IMR-90 (cell line): ENCODE measurements around the gene CUTC. TPM values are rescaled to one million over a fixed set of nuclear protein-coding genes. Genes with fewer than 3 reads are reported as not detected.

Experiments used
- ATAC-seq: fragments of 200-7000 bp; cut with Tn5 transposase; 2 replicates; pipeline ENCODE4 v1.9.1; 2020; ENCODE audit warnings: low read depth, mild to moderate bottlenecking, moderate library complexity
- BruUV-seq: library from RNA; stranded (reverse); fragments of 400-500 nt; replicated peaks from 2 replicates; lab custom pipeline; 2021; lab: Mats Ljungman, UMichigan
- CTCF ChIA-PET: fragments of 300-600 bp; formaldehyde crosslinking; extraction: SDS; loops from one replicate; lab custom pipeline; 2021; ENCODE audit warnings: antibody characterized with exemption; lab: Yijun Ruan, JAX
- POLR2A ChIA-PET: fragments of 300-600 bp; sonication (Branson Sonifier 250); formaldehyde crosslinking; loops from one replicate; lab custom pipeline; 2022; ENCODE audit warnings: antibody characterized with exemption; ENCODE audit not compliant: unreplicated experiment; lab: Charles Lee
- DNase-seq: peaks from one replicate; pipeline ENCODE4 v3.0.0; 2013
- H2AFZ ChIP-seq: replicated peaks from 2 replicates; pipeline ENCODE3; 2013; ENCODE audit warnings: low read length, mild to moderate bottlenecking; ENCODE audit not compliant: poor library complexity
- H2AK5ac ChIP-seq: 2 replicates; pipeline ENCODE4 v1.6.1; 2013; ENCODE audit warnings: low read depth, low read length, inconsistent platforms
- H2AK9ac ChIP-seq: replicated peaks from 2 replicates; pipeline ENCODE3; 2013; ENCODE audit warnings: mild to moderate bottlenecking, low read depth, low read length, moderate library complexity; ENCODE audit not compliant: poor library complexity
- H2BK120ac ChIP-seq: 2 replicates; pipeline ENCODE4 v1.6.1; 2013; ENCODE audit warnings: low read depth, low read length, inconsistent platforms
- H2BK15ac ChIP-seq: 3 replicates; pipeline ENCODE4 v1.6.1; 2013; ENCODE audit warnings: low read depth, low read length, inconsistent platforms
- H2BK20ac ChIP-seq: 2 replicates; pipeline ENCODE4 v1.6.1; 2013; ENCODE audit warnings: low read depth, mild to moderate bottlenecking, inconsistent platforms, low read length, moderate library complexity
- H2BK5ac ChIP-seq: 2 replicates; pipeline ENCODE4 v1.6.1; 2013; ENCODE audit warnings: mild to moderate bottlenecking, low read depth, low read length, inconsistent platforms; ENCODE audit not compliant: poor library complexity, severe bottlenecking
- H3K14ac ChIP-seq: replicated peaks from 2 replicates; pipeline ENCODE4 v1.6.1; 2013; ENCODE audit warnings: low read depth, low read length, inconsistent platforms
- H3K18ac ChIP-seq: 2 replicates; pipeline ENCODE4 v1.6.1; 2013; ENCODE audit warnings: low read depth, low read length, control low read depth
- H3K23ac ChIP-seq: 2 replicates; pipeline ENCODE4 v1.6.1; 2013; ENCODE audit warnings: low read depth, low read length, inconsistent platforms
- H3K27ac ChIP-seq: 2 replicates; pipeline ENCODE4 v1.5.1; 2013; ENCODE audit warnings: mild to moderate bottlenecking, control low read depth, low read length; ENCODE audit not compliant: insufficient read depth
- H3K27me3 ChIP-seq: 2 replicates; pipeline ENCODE4 v1.6.1; 2013; ENCODE audit warnings: low read length; ENCODE audit not compliant: control insufficient read depth, insufficient read depth
- H3K36me3 ChIP-seq: 2 replicates; pipeline ENCODE4 v1.6.1; 2013; ENCODE audit warnings: low read length, mixed read lengths; ENCODE audit not compliant: control insufficient read depth, insufficient read depth
- H3K4ac ChIP-seq: 2 replicates; pipeline ENCODE4 v1.6.1; 2013; ENCODE audit warnings: low read depth, low read length, inconsistent platforms
- H3K4me1 ChIP-seq: 2 replicates; pipeline ENCODE4 v1.6.1; 2013; ENCODE audit warnings: low read length, mixed read lengths; ENCODE audit not compliant: control insufficient read depth, insufficient read depth
- H3K4me2 ChIP-seq: 2 replicates; pipeline ENCODE4 v1.6.1; 2013; ENCODE audit warnings: low read depth, mild to moderate bottlenecking, control low read depth, low read length, moderate library complexity
- H3K4me3 ChIP-seq: 2 replicates; pipeline ENCODE4 v1.5.1; 2013; ENCODE audit warnings: low read depth, mild to moderate bottlenecking, control low read depth, low read length, moderate library complexity; ENCODE audit not compliant: insufficient read depth
- H3K56ac ChIP-seq: 2 replicates; pipeline ENCODE4 v1.6.1; 2013; ENCODE audit warnings: low read length, inconsistent platforms; ENCODE audit not compliant: insufficient read depth; ENCODE audit errors: extremely low read depth
- H3K79me1 ChIP-seq, 2 experiments: 2 replicates each; pipeline ENCODE4 v1.6.1; 2013; ENCODE audit warnings: low read length in 2 of 2, inconsistent platforms in 1 of 2, low read depth in 1 of 2
- H3K9ac ChIP-seq: 2 replicates; pipeline ENCODE4 v1.6.1; 2013; ENCODE audit warnings: low read depth, low read length, control low read depth
- H3K9me1 ChIP-seq: 2 replicates; pipeline ENCODE4 v1.6.1; 2013; ENCODE audit warnings: low read length, inconsistent platforms; ENCODE audit not compliant: insufficient read depth
- H3K9me3 ChIP-seq: 2 replicates; pipeline ENCODE4 v1.6.1; 2013; ENCODE audit warnings: low read length; ENCODE audit not compliant: control insufficient read depth, insufficient read depth
- H4K20me1 ChIP-seq: 2 replicates; pipeline ENCODE4 v1.6.1; 2013; ENCODE audit warnings: low read length, inconsistent platforms; ENCODE audit not compliant: insufficient read depth
- H4K5ac ChIP-seq: 2 replicates; pipeline ENCODE4 v1.6.1; 2013; ENCODE audit warnings: mild to moderate bottlenecking, low read depth, low read length, control low read depth
- H4K8ac ChIP-seq, 2 experiments: 2 replicates each; pipeline ENCODE4 v1.6.1; 2013; ENCODE audit warnings: low read depth in 2 of 2, low read length in 2 of 2, control low read depth in 1 of 2, inconsistent platforms in 1 of 2
- H4K91ac ChIP-seq: 2 replicates; pipeline ENCODE4 v1.6.1; 2013; ENCODE audit warnings: low read depth, low read length, inconsistent platforms; ENCODE audit not compliant: insufficient read depth
- RAD21 ChIP-seq: IDR thresholded peaks from 2 replicates; pipeline ENCODE4 v1.6.1; 2012; ENCODE audit warnings: low read length, improper control_type of control experiment
- WGBS, 2 experiments: methylation state at CpG; one replicate each; pipeline versions ENCODE4 v1.1.5 to v1.1.7; 2013; ENCODE audit warnings: missing lambda C conversion rate in 2 of 2; ENCODE audit not compliant: insufficient read length in 1 of 2; ENCODE audit errors: extremely low coverage in 2 of 2; 5-methylcytosine and 5-hydroxymethylcytosine counted together
- dilution Hi-C: fragments of 300-500 bp; cut with HindIII; formaldehyde crosslinking; loops from one replicate; pipeline ENCODE4 v1.14.3; 2018; ENCODE audit warnings: low sequenced_read_pairs; ENCODE audit not compliant: unreplicated experiment
- in situ Hi-C: fragments of 300-500 bp; cut with MboI; formaldehyde crosslinking; loops from 3 replicates; pipeline ENCODE4 v1.14.3; 2019; ENCODE audit warnings: low sequenced_read_pairs, inconsistent platforms, mixed read lengths
- intact Hi-C: fragments of 100-400 bp; cut with micrococcal nuclease; formaldehyde crosslinking; loops from 2 replicates; pipeline ENCODE4 v1.10.0; 2022
- polyA plus RNA-seq, 3 experiments: library from polyadenylated mRNA; depleted of rRNA; stranded (reverse); fragments of >200 nt; gene quantifications; 2 replicates each; pipeline ENCODE4 v1.2.3, GENCODE V29; 2012; ENCODE audit warnings: low replicate concordance in 1 of 3
- total RNA-seq: library from RNA; depleted of rRNA; stranded (reverse); fragments of >200 nt; gene quantifications from 2 replicates; pipeline ENCODE4 v1.2.3, GENCODE V29; 2012
- TF ChIP-seq, protein P1 (sequence below): conservative IDR thresholded peaks from 2 replicates; pipeline ENCODE4 v1.5.1; 2012; ENCODE audit warnings: mild to moderate bottlenecking, low read depth, low read length, improper control_type of control experiment

The CUTC gene
- total and polyA plus RNA-seq, 2 of the 4 experiments (the other 2 are of a cell fraction) = 7.0 to 10.2 TPM

DNA sequence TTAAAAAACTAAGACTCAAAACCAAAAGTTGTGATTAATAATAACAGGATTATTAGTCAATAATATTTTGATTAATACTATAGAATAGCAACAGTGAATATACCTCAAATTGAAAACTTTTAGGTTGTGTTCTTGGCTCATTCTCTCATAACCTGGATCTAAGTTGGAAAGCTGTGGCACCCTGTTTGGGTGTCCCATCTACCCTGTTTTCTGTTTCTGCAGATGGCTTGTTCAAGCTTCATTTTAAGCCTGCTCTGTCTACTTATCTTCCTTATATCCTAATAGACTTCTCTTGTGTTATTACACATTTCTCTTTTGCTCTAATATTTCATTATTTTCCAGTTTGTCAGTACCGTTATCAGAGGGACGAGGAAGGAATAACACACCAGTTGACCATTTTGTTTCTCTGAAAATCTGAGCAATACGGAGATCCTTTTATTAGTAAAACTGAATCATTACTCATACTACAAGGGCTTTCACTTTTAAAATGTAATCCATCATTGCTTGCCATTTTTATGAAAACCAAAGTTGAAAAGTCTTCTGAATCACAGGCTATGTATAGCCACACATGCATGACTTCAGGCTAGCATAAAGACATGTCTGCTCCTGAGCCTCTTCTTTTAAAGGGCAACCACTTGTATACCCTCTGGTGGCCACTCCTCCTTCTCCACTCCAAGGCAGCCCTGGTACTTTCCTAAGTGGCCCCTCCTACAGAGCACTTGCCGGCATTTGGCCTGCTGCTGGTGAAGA is 22.4 kb upstream of the CUTC start:
- no peaks in the 10 kb centered on the region for H3K27me3 ChIP-seq
- no peak overlapping the region for H2AK5ac ChIP-seq
- no peak overlapping the region for H2BK120ac ChIP-seq
- ATAC-seq = peak; percentile 75
- H3K9ac ChIP-seq = no peak overlapping the region
- H3K79me1 ChIP-seq = peaks cover 3 to 9% of the 10 kb centered on the region in 2 experiments; a peak in 3 of 4 replicates
- H3K36me3 ChIP-seq = peaks cover 24% of the 10 kb centered on the region
- H3K9me3 ChIP-seq = no peaks in the 10 kb centered on the region
- no peak overlapping the region for H4K91ac ChIP-seq
- no TSS peak for BruUV-seq
- peak; percentile 73 for DNase-seq
- no peaks in the 10 kb centered on the region for H3K9me1 ChIP-seq
- no peak overlapping the region for H3K56ac ChIP-seq
- dilution Hi-C loops = no loop called here
- in situ Hi-C loops = loop anchor here (5.0 to 10.0 kb wide), 3 partner anchors 82 to 275 kb away; partner anchors contain the start of gene GOT1
- no peak overlapping the region for H2AFZ ChIP-seq
- peaks cover 11% of the 10 kb centered on the region; the same call in 1 of the 2 replicates for H3K4me1 ChIP-seq
- peak overlapping the region; percentile 98 for H2BK5ac ChIP-seq
- intact Hi-C loops = loop anchor here (2.0 to 5.0 kb wide), 2 partner anchors 89 to 277 kb away; partner anchors contain the start of genes GOT1 and SLC25A28
- CTCF ChIA-PET = interaction anchor here (0.6 to 1.2 kb wide), 4 partner anchors 28 to 273 kb away, joined by 3 to 6 read pairs (median 3); partner anchors contain the start of gene ENTPD7
- H3K4me3 ChIP-seq = no peak overlapping the region
- no peak overlapping the region for H3K4me2 ChIP-seq
- WGBS, 2 experiments = no CpG with 5 or more reads among the region's 4 CpGs
- POLR2A ChIA-PET = no interaction called here
- peak overlapping the region; percentile 49; the same call in 1 of the 2 replicates for H4K5ac ChIP-seq
- no peak overlapping the region for H2AK9ac ChIP-seq
- no peak overlapping the region for H3K23ac ChIP-seq
- no peaks in the 10 kb centered on the region for H4K20me1 ChIP-seq
- no peak overlapping the region for H4K8ac ChIP-seq
- H3K18ac ChIP-seq = peak overlapping the region; percentile 68; the same call in 1 of the 2 replicates
- H2BK15ac ChIP-seq = no peak overlapping the region
- H3K4ac ChIP-seq = no peak overlapping the region
- H2BK20ac ChIP-seq = no peak overlapping the region
- H3K14ac ChIP-seq = no peak overlapping the region
- peak overlapping the region; percentile 35; the same call in 1 of the 2 replicates for H3K27ac ChIP-seq
- TF ChIP-seq RAD21 = no peak
- TF ChIP-seq, protein P1, sequence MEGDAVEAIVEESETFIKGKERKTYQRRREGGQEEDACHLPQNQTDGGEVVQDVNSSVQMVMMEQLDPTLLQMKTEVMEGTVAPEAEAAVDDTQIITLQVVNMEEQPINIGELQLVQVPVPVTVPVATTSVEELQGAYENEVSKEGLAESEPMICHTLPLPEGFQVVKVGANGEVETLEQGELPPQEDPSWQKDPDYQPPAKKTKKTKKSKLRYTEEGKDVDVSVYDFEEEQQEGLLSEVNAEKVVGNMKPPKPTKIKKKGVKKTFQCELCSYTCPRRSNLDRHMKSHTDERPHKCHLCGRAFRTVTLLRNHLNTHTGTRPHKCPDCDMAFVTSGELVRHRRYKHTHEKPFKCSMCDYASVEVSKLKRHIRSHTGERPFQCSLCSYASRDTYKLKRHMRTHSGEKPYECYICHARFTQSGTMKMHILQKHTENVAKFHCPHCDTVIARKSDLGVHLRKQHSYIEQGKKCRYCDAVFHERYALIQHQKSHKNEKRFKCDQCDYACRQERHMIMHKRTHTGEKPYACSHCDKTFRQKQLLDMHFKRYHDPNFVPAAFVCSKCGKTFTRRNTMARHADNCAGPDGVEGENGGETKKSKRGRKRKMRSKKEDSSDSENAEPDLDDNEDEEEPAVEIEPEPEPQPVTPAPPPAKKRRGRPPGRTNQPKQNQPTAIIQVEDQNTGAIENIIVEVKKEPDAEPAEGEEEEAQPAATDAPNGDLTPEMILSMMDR = peak; percentile 24; the same call in 1 of the 2 replicates
